ENCODE measurements around the gene EVPLL.
"Not testable (repeated sequence)": the region's sequence is repeated elsewhere in the genome, so short reads cannot be mapped to it uniquely, and the experiment has no call there.

EVPLL gene

DNA sequence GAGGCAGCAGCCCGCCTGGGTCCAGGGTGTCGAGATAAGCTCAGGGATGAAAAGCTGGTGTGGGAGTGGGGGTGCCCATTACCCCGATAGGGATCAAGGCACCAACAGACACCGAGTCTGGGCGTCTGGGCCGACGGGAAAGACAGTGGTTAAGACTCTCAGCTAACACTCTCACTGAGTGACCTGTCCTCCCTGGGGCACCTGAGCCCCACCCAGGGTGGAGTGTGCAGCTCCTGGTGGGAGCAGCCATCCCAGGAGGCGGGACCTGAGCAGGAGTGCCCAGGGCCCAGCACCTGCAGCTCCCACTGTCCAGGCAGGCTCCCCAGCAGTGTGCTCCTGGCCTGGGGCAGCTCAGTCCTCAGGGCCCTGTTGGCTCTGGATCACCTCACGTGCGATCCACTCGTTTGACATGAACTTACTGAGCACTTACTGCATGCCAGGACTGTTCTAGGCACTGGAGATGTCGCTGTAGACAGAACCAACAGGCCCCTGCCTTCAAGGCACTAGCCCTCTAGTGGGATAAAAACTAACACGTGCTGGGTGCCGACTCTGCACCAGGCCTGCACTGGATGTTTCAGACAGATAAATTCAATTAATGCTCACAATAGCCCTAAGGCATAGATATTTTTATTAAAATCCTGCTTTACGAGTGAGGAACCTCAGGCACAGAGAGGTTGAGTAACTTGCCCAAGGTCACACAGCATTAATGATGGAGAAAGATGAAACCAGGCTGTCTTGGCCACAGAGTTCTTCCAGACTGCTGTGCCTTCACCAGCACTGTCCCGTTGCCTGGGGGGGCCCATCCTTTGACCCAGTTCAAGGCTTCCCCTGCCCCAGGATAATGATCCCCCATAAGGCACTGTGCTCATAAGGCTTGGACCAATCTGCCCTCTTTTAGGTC is 1.9 kb downstream of the EVPLL start:
- no peak for DNase-seq

DNA sequence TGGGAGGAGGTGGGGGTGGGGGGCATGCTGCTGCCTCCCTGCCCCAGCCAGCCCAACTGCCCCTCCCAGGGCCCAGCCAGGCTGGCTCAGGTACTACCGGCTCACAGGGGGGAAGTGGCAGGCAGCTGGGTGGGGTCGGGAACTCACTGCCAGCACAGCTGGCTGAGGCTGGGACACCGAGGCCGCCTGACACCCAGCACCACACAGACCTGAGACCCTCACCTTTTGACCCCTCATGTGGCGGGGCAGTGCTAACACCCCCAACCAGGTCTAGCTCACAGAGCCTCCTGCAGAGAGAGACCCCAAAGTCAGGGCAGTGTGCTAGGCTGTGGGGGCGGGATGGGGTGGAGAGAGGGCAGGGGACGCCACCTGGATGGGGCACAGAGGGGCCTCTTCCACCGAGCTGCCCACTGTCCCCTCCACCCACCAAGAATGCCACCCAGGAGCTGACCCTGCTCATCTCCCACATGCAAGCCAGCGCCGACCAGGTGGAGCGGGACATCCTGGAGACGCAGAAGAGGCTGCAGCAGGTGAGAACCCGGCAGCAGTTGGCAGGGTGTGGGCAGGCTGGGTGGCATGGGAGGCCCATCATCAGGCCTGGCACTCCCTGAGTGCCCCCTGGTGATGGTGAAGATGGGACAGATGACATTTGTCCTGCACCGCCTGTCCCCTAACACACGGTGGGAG is 3.0 kb downstream of the EVPLL start:
- no peak for DNase-seq

DNA sequence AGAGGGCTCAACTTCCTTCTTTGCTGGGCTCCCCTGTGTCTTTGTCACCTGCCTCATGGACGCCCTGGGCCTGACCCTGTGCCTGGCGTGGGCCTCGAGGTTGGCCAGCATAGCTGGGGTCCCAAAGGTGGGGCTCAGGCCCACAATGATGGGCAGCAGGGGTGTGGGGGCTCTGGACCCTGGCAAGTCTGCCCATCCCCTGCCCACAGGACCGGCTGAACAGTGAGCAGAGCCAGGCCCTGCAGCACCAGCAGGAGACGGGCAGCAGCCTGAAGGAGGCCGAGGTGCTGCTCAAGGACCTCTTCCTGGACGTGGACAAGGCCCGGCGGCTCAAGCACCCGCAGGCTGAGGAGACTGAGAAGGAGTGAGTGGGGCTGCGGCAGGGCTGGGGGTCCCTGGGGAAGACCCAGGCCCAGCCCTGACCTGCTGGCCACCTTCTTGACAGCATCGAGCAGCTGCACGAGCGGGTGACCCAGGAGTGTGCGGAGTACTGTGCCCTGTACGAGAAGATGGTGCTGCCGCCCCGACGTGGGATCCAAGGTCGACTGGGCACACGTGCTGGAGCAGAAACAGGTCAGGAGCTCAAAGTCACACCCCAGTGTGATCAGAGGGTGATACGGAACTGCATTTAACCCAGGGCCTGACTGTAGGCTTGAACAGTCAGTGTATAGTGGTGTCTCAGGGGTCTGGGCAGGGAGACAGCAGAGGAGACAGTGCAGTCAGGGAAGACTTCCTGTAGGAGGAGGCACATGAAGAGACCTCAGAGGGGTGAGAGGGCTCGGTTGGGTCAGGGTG is 3.8 kb downstream of the EVPLL start:
- DNase-seq, result no peak

DNA sequence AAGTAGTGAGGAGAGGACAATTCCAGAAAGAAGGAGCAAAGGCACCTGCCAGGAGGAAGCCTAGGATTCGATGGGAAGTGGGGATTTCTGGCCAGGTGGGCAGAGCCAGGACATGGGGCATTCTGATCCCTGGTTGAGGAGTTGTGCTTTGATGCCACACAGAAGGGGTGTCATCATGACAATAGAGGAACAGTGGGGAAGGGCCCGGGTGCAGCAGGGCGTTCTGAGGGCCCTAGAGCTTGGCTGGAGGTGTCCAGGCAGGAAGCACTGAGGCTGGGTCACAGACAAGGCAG is 4.3 kb downstream of the EVPLL start:
- no peak for DNase-seq

DNA sequence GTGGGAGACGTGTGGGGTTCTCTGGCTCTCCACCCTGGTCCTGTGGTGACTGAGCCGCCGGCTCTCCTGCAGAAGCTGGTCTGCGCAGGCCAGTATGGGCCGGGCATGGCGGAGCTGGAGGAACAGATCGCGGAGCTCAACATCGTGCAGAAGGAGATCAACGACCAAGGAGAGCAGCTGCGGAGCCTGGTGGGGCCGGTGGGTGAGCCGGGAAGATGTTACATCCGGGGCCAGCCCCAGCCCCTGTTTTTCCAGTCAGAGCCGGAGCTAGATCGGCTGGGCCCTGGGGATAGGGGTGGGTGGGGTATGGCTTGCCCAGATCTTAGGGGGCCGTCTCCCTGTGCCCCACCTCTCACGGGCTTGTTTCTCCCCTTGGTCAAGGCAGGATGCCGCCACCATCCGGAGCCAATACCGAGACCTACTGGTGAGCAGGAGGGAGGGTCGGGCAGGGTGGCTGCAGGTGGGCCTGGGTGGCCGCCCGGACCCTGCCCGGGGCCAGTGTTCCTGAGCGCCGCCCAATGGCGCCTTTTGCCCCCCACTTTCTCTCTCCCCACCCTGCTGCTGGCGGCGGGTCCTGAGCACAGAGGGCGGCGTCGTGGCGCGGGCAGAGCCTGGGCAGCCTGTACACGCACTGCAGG is 5.0 kb downstream of the EVPLL start:
- DNase-seq, result no peak

DNA sequence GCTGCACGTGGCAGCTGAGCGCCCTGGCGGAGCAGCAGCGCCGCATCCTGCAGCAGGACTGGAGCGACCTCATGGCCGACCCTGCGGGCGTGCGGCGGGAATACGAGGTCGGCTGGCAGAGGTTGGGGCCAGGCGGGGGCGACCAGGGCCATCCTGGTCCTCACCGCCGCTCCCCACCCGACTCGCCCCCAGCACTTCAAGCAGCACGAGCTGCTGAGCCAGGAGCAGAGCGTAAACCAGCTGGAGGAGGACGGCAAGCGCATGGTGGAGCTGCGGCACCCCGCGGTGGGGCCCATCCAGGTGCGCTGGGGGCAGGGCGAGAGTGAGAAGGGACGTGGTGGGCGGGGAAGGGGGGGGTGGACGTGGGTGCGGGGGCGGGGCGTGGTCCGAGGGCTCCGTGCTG is 5.5 kb downstream of the EVPLL start:
- not testable (repeated sequence) for DNase-seq

DNA sequence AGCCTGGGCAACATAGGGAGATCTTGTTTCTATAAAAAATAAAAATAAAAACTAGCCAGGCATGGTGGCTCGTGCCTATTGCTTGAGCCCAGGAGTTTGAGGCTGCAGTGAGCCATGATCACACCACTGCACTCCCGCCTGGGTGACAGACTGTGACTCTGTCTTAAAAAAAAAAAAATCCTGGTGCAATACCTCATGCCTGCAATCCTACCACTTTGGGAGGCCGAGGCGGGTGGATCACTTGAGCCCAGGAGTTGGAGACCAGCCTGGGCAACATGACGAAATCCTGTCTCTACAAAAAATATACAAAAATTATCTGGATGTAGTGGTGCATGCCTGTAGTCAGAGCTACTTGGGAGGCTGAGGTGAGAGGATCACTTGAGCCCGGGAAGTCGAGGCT is 6.7 kb downstream of the EVPLL start:
- not testable (repeated sequence) for DNase-seq

DNA sequence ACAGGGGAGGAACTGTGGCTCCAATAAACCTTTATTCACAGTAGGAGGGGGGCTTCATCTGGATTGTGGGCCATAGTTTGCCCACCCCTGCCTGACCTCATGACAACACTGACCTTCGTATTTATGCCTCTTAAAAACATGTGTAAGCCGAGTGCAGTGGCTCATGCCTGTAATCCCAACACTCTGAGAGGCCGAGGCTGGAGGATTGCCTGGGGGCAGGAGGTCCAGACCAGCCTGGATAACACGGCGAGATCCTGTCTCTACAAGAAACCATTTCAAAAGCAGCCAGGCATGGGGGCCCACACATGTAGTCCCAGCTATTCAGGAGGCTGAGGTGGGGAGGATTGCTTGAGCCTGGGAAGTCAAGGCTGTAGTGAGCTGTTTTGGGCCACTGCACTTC is 10.0 kb downstream of the EVPLL start:
- DNase-seq, result not testable (repeated sequence)

DNA sequence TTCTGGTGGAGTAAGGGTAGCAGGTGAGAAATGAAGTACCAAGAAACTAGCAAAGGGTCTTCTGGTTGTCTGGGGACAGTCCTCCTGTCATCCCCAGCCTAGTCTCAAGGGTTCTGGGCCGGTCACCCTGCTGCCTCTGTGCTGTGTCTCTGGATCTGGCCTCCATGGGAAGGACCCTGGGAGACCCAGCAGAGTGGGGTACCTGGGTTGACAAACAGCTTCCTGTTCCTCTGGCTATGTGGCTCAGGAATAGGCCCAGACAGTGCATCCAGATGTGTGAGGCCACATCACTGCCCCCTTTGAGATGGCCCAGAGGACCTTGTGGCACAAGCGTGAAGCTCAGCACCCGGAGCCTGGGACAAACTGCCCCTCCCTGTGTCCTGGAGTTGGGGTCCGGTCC is 10.7 kb downstream of the EVPLL start:
- not testable (repeated sequence) for DNase-seq

DNA sequence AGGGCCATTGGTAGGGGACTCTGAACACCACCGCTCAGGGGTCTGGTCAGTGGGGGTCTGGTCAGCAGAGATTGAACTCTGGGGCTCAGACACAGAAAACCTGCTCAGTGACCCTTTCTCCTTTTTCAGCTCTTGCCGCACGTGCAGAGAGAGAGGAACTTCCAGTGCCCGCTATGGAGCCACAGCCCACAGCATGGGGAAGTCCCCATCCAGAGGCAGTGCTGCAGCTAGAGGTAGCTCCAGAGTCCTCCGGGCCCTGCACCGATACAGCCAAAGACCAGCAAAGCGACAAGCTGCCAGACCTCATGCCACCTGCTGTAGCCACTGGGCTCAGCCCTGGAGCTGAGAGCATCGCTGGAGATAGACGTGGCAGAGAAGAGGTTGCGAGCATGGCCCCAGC is 11.2 kb downstream of the EVPLL start:
- DNase-seq, result not testable (repeated sequence)

DNA sequence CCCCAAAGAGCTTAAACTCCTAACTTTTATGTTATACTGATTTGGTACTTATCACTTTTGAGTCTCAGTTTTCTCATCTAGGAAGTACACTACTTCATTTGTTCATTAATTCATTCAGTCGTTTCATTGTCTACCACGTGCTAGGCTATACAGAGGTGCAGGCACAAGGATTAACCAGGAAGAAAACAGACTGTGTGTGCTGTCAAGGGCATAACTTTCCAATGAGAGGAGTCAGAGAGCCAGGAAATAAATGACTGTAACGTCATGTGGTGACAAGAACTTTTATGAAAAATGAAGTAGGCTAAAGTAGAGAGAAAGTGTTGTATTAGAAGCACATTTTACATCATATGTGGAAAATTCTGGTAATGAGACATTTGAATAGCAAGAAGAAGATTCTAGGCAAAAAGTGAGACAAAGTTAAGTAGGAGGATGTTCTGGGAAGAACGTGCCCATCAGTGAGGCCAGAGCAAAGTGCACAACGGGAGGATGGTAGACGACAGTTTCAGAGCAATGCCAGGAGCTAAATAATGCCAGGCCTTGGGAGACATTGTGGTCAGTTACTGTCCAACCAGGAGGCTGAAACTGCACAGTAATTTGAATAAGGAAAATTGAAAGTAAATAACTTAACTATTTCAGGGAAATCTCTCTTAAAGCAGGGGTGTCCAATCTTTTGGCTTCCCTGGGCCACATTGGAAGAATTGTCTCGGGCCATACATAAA is 24.5 kb downstream of the EVPLL start:
- not testable (repeated sequence) for DNase-seq

DNA sequence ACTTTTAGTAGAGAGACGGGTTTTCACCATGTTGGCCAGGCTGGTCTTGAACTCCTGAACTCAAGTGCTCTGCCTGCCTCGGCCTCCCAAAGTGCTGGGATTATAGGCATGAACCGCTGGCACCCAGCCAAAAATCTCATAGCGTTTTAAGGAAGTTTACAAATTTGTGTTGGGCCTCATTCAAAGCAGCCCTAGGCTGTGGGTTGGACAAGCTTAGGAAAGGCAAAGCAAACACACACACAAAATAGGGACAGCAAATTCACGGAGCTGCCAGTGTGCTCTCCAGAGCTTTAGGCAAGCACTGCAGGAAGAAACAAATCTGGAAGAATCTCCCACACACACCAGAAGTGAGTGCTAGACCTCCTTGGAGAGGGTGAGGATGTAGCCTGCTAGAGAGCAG is 25.6 kb downstream of the EVPLL start:
- DNase-seq, result not testable (repeated sequence)

DNA sequence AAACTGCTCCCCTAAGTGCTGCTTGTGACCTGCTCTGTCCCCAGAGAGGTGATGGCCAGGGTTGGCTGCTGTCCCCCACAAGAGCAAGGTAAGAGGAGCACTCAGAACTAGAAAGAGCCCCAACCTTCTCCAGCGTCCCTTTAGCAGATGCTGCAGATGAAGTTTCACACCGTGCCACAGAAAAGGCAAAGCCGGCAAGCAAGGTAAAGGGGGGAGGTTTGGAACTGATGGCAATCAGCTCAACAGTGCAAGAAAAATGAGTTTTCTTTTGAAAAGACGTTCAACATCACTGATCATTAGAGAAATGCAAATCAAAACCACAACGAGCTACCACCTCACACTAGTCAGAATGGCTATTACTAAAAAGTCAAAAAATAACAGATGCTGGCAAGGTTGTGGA is 26.0 kb downstream of the EVPLL start:
- DNase-seq, result not testable (repeated sequence)

DNA sequence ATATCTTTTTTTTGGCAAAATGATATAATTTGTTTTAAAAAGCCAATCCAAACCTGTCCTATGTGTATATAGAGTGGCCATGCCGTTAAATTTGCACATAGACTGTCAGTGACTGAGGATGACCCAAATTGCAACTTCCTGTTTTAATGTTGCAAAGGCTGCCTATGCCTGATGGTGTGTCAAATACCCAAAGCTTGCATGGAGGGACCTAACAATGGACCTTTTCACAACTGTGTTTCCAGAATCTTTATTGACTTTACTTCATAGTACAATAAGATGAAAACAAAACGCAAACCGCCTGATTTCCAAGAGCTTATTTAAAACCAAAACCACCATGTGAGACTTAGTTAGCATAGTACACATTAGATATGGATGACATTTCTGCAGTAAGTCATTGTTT is 31.3 kb downstream of the EVPLL start:
- not testable (repeated sequence) for DNase-seq

DNA sequence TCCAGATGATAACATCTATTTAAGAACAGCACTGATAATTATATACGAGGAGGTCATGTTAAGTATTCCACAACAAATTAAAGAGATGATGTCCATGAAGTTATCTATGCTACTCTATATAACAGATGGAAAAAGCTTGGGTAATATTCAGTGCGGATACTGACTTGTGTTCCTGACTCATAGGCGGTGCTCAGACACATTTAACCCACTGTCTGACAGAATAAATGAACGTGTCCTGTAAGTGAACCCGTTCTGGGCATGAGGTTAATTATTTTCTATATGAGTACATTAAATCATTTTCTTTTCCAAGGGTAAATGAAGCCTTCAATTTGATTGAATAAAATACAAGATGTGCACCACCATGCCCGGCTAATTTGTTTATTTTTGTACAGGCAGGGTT is 31.7 kb downstream of the EVPLL start:
- not testable (repeated sequence) for DNase-seq

DNA sequence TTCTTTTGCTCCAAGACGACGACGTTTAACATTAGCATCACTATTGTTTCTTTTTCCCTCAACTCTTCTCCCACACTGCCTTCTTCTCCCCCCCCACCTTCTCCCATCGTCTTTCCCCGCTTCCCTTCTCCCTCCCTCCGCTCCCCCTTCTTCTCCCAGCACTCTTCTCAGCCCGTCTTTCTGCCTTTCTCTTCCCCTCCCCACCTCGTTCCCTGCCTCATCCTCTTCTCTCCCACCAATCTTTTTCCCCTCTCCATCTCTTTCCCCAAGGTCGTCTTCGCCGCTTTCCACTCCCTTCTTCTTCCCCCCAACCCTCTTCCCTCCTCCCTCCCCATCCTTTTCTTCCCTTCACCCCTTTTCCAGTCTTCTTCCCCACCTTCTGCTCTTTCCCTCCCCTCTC is 33.2 kb downstream of the EVPLL start:
- DNase-seq, result not testable (repeated sequence)

DNA sequence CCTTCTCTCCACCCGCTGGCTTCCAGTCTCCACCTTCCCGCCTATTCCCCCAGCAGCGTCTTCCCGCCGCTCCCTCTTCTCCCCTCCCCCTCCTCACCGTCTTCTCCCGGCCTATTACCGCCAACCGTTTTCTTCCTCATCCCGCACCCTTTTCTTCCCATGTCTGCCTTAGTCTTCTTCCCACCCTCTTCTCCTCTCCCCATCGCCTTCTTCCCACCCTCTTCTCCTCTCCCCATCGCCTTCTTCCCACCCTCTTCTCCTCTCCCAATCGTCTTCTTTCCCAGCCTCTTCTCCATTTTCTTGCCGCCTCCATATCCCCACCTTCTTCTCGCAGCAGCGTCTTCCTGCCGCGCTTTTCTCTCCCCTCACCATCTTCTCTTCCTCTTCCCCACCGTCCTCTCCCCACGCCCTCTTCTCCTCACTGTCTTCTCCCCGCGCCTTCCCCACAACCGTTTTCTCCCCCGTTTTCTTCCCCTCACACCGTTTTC is 33.8 kb downstream of the EVPLL start:
- not testable (repeated sequence) for DNase-seq

DNA sequence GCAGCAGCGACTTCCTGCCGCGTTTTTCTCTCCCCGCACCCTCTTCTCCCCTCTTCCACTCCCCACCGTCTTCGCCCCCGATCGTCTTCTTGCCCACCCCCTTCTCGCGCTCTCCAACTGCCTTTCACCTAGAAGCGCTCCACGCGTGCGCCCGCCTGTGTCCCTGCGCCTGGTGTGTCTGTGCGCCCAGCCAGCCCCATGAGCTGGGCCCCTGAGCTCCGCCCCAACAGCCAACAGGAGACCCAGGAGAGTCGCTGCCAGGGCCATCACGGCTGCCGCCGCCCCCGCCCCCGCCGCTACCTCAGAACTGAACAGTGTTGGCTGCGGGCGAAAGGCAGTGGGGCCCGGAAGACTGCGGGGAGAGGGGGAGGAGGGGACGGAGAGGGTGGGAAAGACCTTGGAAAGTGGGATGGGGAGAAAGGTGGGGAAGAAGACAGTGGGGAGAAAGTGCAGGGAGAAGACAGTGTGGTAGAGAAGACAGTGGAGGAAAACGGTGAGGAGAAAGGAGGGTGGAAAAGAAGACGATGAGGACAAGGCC is 34.5 kb downstream of the EVPLL start:
- not testable (repeated sequence) for DNase-seq

DNA sequence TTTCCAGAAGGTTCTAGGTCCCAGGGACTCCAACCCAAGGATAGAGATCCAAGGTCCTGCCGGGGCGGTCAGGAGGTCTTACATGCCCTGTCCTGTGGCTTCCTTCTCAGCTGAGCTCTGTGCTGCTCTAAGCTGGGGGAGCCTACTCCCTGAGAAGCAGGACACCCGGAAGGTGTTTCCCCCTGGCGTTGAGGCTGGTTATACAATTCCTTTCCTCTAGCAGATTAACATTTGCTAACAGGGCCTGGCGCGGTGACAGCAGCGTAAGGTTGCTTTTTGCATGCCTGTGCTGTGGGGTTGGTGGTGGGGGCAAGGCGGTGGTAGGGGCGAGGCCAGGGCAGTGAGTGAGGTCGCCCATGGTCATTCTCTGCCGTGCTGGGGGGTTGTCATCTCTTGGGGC is 43.9 kb downstream of the EVPLL start:
- not testable (repeated sequence) for DNase-seq

DNA sequence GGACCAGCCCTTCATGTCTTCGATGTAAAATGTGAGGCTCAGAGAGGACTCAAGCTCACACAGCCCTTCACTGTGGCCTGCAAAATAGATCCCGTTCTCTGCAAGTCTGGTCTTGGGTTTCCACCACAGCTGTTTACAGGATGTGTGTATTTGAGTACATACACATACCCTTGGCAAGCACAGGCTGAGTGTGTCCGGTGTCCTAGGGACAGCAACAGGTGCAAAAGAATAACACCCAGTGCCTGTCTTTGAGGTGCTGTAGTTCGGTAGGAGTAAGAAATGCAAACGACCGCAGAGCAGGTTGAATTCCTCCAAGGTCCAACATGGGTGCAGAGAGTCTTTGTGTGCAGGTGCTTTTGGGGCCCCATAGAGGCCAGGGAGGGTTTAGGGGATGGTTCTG is 44.9 kb downstream of the EVPLL start:
- not testable (repeated sequence) for DNase-seq

DNA sequence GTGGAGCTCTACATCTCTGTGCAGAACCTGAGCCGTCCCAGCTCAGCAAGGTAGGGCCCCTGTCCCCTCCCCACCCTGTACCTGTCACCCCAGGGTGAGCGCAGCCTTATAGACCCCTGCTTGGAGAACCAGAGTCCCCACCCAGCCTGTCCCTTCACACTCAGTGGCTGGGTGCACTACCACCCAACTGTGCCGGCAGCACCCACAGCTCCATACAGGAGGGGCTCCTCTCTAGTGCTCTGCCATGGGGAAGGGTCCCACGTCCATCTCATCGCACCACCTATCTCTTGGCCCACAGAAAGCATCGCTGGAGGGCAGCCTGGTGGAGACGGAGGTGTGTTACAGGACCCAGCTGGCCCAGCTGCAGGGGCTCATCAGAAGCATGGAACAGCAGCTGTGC is 45.4 kb downstream of the EVPLL start:
- DNase-seq, result not testable (repeated sequence)

DNA sequence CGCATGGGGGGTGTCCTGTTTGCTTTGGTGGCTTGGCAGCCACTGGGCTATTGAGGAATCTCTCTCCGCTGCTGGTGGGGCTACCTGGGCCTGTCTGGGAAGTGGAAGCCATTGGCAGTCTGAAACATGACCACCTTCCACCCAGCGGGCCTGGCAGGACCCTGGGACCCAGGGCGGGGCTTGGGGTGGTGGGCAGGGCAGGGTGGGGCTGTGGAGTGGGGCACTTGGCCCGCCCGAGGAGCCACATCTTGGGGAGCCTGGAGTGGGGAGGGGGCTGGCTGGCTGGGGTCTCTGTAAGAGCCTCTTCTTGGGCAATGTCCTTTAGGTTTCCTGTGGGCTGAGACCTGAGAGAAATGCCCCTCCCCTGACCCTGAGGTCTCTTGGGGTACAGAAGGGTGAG is 48.0 kb downstream of the EVPLL start:
- DNase-seq, result not testable (repeated sequence)

Data from CD4-positive, alpha-beta T cell treated with Interleukin-15 for 1 hour (primary cell).